HCT116 (cell line): ENCODE measurements around the gene GLOD5. TPM values are rescaled to one million over a fixed set of nuclear protein-coding genes. Genes with fewer than 3 reads are reported as not detected.

Experiments used
- ATAC-seq: fragments of 200-7000 bp; cut with Tn5 transposase; 2 replicates; pipeline ENCODE4 v1.9.1; 2020; ENCODE audit warnings: mild to moderate bottlenecking, moderate library complexity
- BruUV-seq: library from RNA; stranded (reverse); fragments of 400-500 nt; replicated peaks from 2 replicates; lab custom pipeline; 2021; lab: Mats Ljungman, UMichigan
- CTCF ChIA-PET: fragments of 300-600 bp; sonication (Branson Sonifier 250); formaldehyde crosslinking; loops from one replicate; lab custom pipeline; 2021; ENCODE audit warnings: antibody characterized with exemption; lab: Charles Lee
- POLR2A ChIA-PET: fragments of 300-600, 350-600 bp; sonication (Branson Sonifier 250); formaldehyde crosslinking; loops from one replicate; lab custom pipeline; 2021; ENCODE audit warnings: antibody characterized with exemption; lab: Charles Lee
- RAD21 ChIA-PET, 2 experiments: fragments of 300-600 bp; sonication (Branson Sonifier 250); formaldehyde crosslinking; loops; one replicate each; lab custom pipeline; 2023; ENCODE audit warnings: low total read pairs in 2 of 2; ENCODE audit not compliant: uncharacterized antibody in 2 of 2, unreplicated experiment in 2 of 2, low non-redundant PET in 1 of 2; lab: Charles Lee
- DNase-seq: peaks from one replicate; pipeline ENCODE4 v3.0.0-alpha.2; 2010; ENCODE audit warnings: low read depth, low spot score
- H2AFZ ChIP-seq: fragments of 200-600 bp; shearing (Covaris generic), sonication (generic); 2 replicates; pipeline ENCODE4 v1.6.1; 2017; ENCODE audit warnings: low read depth, mixed run types, mixed read lengths, antibody characterized with exemption, low read length; ENCODE audit not compliant: poor library complexity, severe bottlenecking
- H3K27ac ChIP-seq: 2 replicates; pipeline ENCODE4 v1.5.1; 2012; ENCODE audit warnings: low read depth, low read length
- H3K27me3 ChIP-seq: fragments of 200-600 bp; sonication (generic); 2 replicates; pipeline ENCODE4 v1.6.1; 2016; ENCODE audit warnings: mixed run types, low read length, mixed read lengths; ENCODE audit not compliant: insufficient read depth
- H3K36me3 ChIP-seq, 2 experiments: fragments of 200-500 bp in 1 of 2; fragments of 200-600 bp in 1 of 2; sonication (Bioruptor generic) in 1 of 2; sonication (generic) in 1 of 2; 2 replicates each; pipeline versions ENCODE4 v1.5.1 to v1.6.1; 2014 to 2016; ENCODE audit warnings: low read length in 2 of 2, inconsistent platforms in 1 of 2, mixed read lengths in 1 of 2, mixed run types in 1 of 2; ENCODE audit not compliant: insufficient read depth in 2 of 2, control insufficient read depth in 1 of 2
- H3K4me1 ChIP-seq, 2 experiments: fragments of 200-600 bp in 1 of 2; sonication (generic) in 1 of 2; 2 replicates each; pipeline versions ENCODE4 v1.5.1 to v1.6.1; 2012 to 2017; ENCODE audit warnings: low read length in 2 of 2, inconsistent platforms in 1 of 2, mild to moderate bottlenecking in 1 of 2, mixed read lengths in 1 of 2, mixed run types in 1 of 2, moderate library complexity in 1 of 2; ENCODE audit not compliant: insufficient read depth in 2 of 2, control insufficient read depth in 1 of 2
- H3K4me2 ChIP-seq: fragments of 200-600 bp; sonication (generic); 2 replicates; pipeline ENCODE4 v1.6.1; 2017; ENCODE audit warnings: mixed run types, low read length, mixed read lengths
- H3K4me3 ChIP-seq, 2 experiments: fragments of 200-600 bp in 1 of 2; sonication (generic) in 1 of 2; replicated peaks in 1 of 2; 2 replicates each; pipeline ENCODE4 v1.5.1; 2011 to 2016; ENCODE audit warnings: low read length in 2 of 2, control low read depth in 1 of 2, low read depth in 1 of 2, mild to moderate bottlenecking in 1 of 2, mixed read lengths in 1 of 2, mixed run types in 1 of 2
- H3K79me2 ChIP-seq: fragments of 200-600 bp; sonication (generic); 2 replicates; pipeline ENCODE4 v1.6.1; 2017; ENCODE audit warnings: mild to moderate bottlenecking, mixed run types, low read length, moderate library complexity, mixed read lengths; ENCODE audit not compliant: insufficient read depth
- H3K9ac ChIP-seq: fragments of 200-600 bp; sonication (generic); 2 replicates; pipeline ENCODE4 v1.6.1; 2016; ENCODE audit warnings: low read length, mixed read lengths
- H3K9me2 ChIP-seq: fragments of 200-600 bp; sonication (generic), shearing (Covaris generic); 2 replicates; pipeline ENCODE4 v1.6.1; 2017; ENCODE audit warnings: mixed run types, mild to moderate bottlenecking, moderate library complexity; ENCODE audit not compliant: insufficient read depth
- H3K9me3 ChIP-seq, 2 experiments: fragments of 200-500 bp in 1 of 2; fragments of 200-600 bp in 1 of 2; sonication (Bioruptor generic) in 1 of 2; sonication (generic) in 1 of 2; 2 replicates each; pipeline ENCODE4 v1.6.1; 2014 to 2017; ENCODE audit warnings: low read length in 2 of 2, mixed read lengths in 2 of 2, inconsistent platforms in 1 of 2, low read depth in 1 of 2, mild to moderate bottlenecking in 1 of 2, mixed run types in 1 of 2, moderate library complexity in 1 of 2; ENCODE audit not compliant: control insufficient read depth in 1 of 2, insufficient read depth in 1 of 2
- H4K20me1 ChIP-seq: fragments of 200-600 bp; sonication (generic), shearing (Covaris generic); 2 replicates; pipeline ENCODE4 v1.6.1; 2017; ENCODE audit warnings: mixed run types, mild to moderate bottlenecking, moderate library complexity; ENCODE audit not compliant: insufficient read depth
- ELF1 ChIP-seq: IDR thresholded peaks from 2 replicates; pipeline ENCODE4 v1.6.1; 2012; ENCODE audit warnings: low read depth, borderline replicate concordance
- FOSL1 ChIP-seq: IDR thresholded peaks from 2 replicates; pipeline ENCODE4 v1.6.1; 2012; ENCODE audit warnings: low read depth
- MAX ChIP-seq: IDR thresholded peaks from 2 replicates; pipeline ENCODE4 v1.6.1; 2012
- POLR2AphosphoS5 ChIP-seq: IDR thresholded peaks from 2 replicates; pipeline ENCODE4 v1.6.1; 2011; ENCODE audit warnings: mild to moderate bottlenecking, low read depth, low read length, moderate library complexity
- RAD21 ChIP-seq: IDR thresholded peaks from 2 replicates; pipeline ENCODE4 v1.6.1; 2012; ENCODE audit warnings: low read depth, mild to moderate bottlenecking
- REST ChIP-seq: IDR thresholded peaks from 2 replicates; pipeline ENCODE4 v1.6.1; 2012; ENCODE audit warnings: low read depth
- SP1 ChIP-seq: IDR thresholded peaks from 2 replicates; pipeline ENCODE4 v1.6.1; 2012; ENCODE audit warnings: low read depth
- TCF7L2 ChIP-seq: IDR thresholded peaks from 2 replicates; pipeline ENCODE4 v1.7.0; 2011; ENCODE audit warnings: borderline replicate concordance, inconsistent platforms; ENCODE audit not compliant: insufficient read depth, insufficient read length; ENCODE audit errors: extremely low read depth
- intact Hi-C: fragments of 100-400 bp; cut with micrococcal nuclease; formaldehyde crosslinking; loops from 2 replicates; pipeline ENCODE4 v1.10.0; 2022
- total RNA-seq: library from RNA; stranded (reverse); gene quantifications from one replicate; pipeline ENCODE4 v1.2.1, GENCODE V29; 2021; ENCODE audit not compliant: unreplicated experiment

GLOD5 gene
- total RNA-seq, 1 experiment from 2014 or later = not detected

- no TSS peak for BruUV-seq
- ChIA-PET CTCF (no interaction called here), POLR2A (no interaction called here), RAD21 (no interaction called here)
- Histone ChIP-seq H3K9ac (no peak overlapping the region), H2AFZ (no peak overlapping the region), H3K9me3 (no peaks in the 10 kb centered on the region), H3K9me2 (no peaks in the 10 kb centered on the region), H3K79me2 (no peaks in the 10 kb centered on the region), H4K20me1 (no peaks in the 10 kb centered on the region), H3K4me1 (peaks cover 6% of the 10 kb centered on the region in 2 experiments; a peak in 3 of 4 replicates), H3K4me2 (no peak overlapping the region), H3K4me3 (no peak overlapping the region), H3K27ac (no peak overlapping the region), H3K27me3 (no peaks in the 10 kb centered on the region), H3K36me3 (no peaks in the 10 kb centered on the region)
- DNase-seq = no peak
- ATAC-seq = no peak
- TF ChIP-seq RAD21 (no peak), MAX (no peak), TCF7L2 (no peak), FOSL1 (no peak), SP1 (no peak), ELF1 (no peak), POLR2AphosphoS5 (no peak), REST (no peak)
- intact Hi-C loops = no loop called here
Observed at GRCh38 chrX:48741834-48742233, 19.7 kb upstream of the GLOD5 start.
